ENCODE results near the gene PRAMEF8.
"Not testable (repeated sequence)": the region's sequence is repeated elsewhere in the genome, so short reads cannot be mapped to it uniquely, and the experiment has no call there.

The PRAMEF8 gene

GRCh38 chr1:13243536-13244263 lies 41.2 kb downstream of the PRAMEF8 start:
- not testable (repeated sequence) for DNase-seq (ENCODE audit: extremely low read depth, insufficient read length); H3K27me3 ChIP-seq (replicated peaks; ENCODE audit: control insufficient read depth, insufficient read depth, low read length); H3K36me3 ChIP-seq (ENCODE audit: control insufficient read depth, insufficient read depth, low read length); H3K4me3 ChIP-seq (replicated peaks; ENCODE audit: low read depth, low read length)

- H3K36me3 ChIP-seq (ENCODE audit: control insufficient read depth, insufficient read depth, low read length); DNase-seq (ENCODE audit: extremely low read depth, insufficient read length); H3K4me3 ChIP-seq (replicated peaks; ENCODE audit: low read depth, low read length); H3K27me3 ChIP-seq (replicated peaks; ENCODE audit: control insufficient read depth, insufficient read depth, low read length): not testable (repeated sequence)
These were observed 45.3 kb downstream of the PRAMEF8 start for GRCh38 chr1:13239633-13240032.

DNA sequence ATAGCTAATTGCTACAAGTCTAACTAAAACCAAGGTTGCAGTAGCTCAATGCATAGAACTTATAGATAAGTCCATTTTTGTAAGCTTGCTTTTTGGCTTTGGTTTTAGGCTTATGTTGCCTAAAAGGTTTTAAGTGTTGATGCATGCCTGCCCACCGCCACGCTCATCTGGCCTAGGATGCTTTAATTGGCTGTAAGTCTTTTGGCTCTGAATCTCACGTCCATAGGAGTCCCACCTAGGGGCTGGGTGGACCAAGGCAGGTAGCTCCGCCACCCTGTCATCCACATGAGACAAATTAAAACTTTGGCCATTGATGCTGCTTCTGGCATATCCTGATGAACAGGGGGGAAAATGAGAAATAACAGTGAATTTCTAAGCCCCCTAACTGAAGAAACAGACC lies 47.4 kb downstream of the PRAMEF8 start:
- not testable (repeated sequence) for H3K27me3 ChIP-seq (replicated peaks; ENCODE audit: control insufficient read depth, insufficient read depth, low read length); H3K36me3 ChIP-seq (ENCODE audit: control insufficient read depth, insufficient read depth, low read length); H3K4me3 ChIP-seq (replicated peaks; ENCODE audit: low read depth, low read length); DNase-seq (ENCODE audit: extremely low read depth, insufficient read length)

DNA sequence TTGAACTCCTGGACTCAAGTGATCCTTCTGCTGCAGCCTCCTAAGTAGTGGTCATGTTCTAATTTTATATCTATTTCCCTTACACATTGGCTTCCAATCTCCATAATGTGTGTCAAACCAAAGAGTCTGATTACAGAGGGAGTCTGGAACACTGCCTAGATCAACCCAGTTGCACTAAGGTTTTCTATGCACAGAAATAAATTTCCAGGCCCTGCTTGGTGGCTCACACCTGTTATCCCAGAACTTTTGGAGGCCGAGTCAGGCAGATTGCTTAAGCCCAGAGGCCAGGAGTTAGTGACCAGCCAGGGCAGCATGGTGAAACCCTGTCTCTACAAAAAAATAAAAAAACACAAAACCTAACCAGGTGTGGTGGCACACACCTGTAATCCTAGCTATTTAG lies 50.9 kb downstream of the PRAMEF8 start:
- not testable (repeated sequence) for DNase-seq (ENCODE audit: extremely low read depth, insufficient read length); H3K27me3 ChIP-seq (replicated peaks; ENCODE audit: control insufficient read depth, insufficient read depth, low read length); H3K36me3 ChIP-seq (ENCODE audit: control insufficient read depth, insufficient read depth, low read length); H3K4me3 ChIP-seq (replicated peaks; ENCODE audit: low read depth, low read length)

- H3K36me3 ChIP-seq (ENCODE audit: control insufficient read depth, insufficient read depth, low read length); H3K4me3 ChIP-seq (replicated peaks; ENCODE audit: low read depth, low read length); H3K27me3 ChIP-seq (replicated peaks; ENCODE audit: control insufficient read depth, insufficient read depth, low read length); DNase-seq (ENCODE audit: extremely low read depth, insufficient read length): not testable (repeated sequence)
These were observed 52.9 kb downstream of the PRAMEF8 start for GRCh38 chr1:13232056-13232455.

Data from GM06990 (cell line).